ENCODE data around the gene HS3ST2.
A peak's percentile ranks its signal among the peaks of the same experiment; 100 is the strongest.
"Not testable (repeated sequence)": the region's sequence is repeated elsewhere in the genome, so short reads cannot be mapped to it uniquely, and the experiment has no call there.

HS3ST2 gene

DNA sequence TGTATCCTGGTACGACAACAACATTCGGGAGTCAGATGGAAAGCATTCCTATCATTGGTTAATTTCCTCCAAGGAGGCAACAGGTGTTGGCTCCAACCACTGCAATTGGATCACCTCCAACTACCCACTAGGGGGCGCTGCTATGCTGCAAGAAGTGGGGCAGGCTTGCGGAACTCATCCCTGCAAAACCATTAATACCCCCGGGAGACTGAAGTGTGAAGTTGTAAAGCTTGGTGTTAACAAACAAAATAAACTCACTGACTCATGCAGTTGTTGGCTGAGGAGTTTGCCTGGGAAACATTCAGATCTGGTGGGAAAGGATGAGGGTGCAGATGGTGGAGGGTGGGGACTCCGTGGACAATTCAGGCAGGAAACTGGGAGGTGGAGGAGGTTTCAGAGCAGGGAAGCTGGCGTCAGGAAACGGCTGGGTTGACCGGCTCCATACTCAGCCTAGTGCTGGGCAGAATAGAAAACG is 84.9 kb downstream of the HS3ST2 start:
- no peak overlapping the region for H3K4me3 ChIP-seq (replicated peaks in 1 of 2; ENCODE audit: low read depth in 2 of 2, low read length in 2 of 2)
- TF ChIP-seq, protein P1, sequence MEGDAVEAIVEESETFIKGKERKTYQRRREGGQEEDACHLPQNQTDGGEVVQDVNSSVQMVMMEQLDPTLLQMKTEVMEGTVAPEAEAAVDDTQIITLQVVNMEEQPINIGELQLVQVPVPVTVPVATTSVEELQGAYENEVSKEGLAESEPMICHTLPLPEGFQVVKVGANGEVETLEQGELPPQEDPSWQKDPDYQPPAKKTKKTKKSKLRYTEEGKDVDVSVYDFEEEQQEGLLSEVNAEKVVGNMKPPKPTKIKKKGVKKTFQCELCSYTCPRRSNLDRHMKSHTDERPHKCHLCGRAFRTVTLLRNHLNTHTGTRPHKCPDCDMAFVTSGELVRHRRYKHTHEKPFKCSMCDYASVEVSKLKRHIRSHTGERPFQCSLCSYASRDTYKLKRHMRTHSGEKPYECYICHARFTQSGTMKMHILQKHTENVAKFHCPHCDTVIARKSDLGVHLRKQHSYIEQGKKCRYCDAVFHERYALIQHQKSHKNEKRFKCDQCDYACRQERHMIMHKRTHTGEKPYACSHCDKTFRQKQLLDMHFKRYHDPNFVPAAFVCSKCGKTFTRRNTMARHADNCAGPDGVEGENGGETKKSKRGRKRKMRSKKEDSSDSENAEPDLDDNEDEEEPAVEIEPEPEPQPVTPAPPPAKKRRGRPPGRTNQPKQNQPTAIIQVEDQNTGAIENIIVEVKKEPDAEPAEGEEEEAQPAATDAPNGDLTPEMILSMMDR (IDR thresholded peaks at IDR 0.05; ENCODE audit: low read depth, low read length) = peak; percentile 73
- peak; percentile 70 to 81 for DNase-seq (ENCODE audit: low read depth in 2 of 2)

DNA sequence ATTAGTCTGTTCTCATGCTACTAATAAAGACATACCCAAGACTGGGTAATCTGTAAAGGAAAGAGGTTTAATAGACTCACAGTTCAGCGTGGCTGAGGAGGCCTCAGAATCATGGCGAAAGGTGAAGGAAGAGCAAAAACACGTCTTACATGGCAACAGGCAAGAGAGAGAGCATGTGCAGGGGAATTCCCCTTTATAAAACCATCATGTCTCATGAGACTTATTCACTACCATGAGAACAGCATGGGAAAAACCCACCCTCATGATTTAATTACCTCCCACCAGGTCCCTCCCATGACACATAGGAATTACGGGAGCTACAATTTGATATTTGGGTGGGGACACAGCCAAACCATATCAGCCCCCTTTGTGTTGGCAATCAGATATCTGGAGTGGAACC is 85.6 kb downstream of the HS3ST2 start:
- not testable (repeated sequence) for H3K4me3 ChIP-seq (replicated peaks in 1 of 2; ENCODE audit: low read depth in 2 of 2, low read length in 2 of 2)
- peak in 1 of 2 donors; percentile 8 for DNase-seq (ENCODE audit: low read depth in 2 of 2)

DNA sequence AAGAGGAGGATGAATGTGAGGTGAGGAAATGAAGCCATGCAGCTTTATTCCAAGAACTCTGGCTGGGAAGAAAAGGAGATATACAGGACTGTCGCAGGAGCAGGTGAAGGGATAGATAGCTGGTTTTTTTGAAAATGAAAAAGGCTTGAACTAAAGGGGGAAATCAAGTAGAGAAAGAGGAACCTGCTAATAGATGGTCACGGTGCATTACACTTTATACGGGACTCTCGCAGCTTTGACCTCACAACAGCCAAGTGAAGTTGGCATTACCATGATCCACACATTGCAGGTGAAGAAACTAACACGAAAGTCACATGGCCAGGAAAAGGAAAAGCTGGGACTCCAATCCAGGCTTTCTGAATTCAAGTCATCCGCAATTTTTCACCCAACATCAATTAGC is 86.9 kb downstream of the HS3ST2 start:
- no peak overlapping the region for H3K4me3 ChIP-seq (replicated peaks in 1 of 2; ENCODE audit: low read depth in 2 of 2, low read length in 2 of 2)
- TF ChIP-seq, protein P1 (IDR thresholded peaks at IDR 0.05; ENCODE audit: low read depth, low read length) = no peak
- no peak for DNase-seq (ENCODE audit: low read depth in 2 of 2)

DNA sequence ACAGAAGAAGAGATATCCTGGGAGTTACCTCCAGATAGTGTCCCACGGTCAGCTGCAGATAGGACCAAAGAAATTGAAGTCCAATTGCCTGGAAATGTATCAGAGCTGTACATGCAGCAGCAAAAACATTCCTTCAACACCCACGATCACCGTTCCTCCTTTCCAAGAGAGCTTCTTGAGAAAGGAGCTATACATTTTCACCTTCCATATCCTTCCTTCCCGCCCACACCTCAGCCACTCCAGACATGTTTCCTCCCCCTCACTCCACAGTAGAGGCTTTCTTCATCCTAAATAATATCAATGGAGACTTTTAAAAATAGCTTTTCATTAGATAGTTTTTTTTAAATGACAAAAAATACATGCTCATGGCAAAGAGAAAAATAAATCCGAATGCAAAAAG is 87.6 kb downstream of the HS3ST2 start:
- DNase-seq (ENCODE audit: low read depth in 2 of 2) = no peak
- no peak overlapping the region for H3K4me3 ChIP-seq (replicated peaks in 1 of 2; ENCODE audit: low read depth in 2 of 2, low read length in 2 of 2)
- TF ChIP-seq, protein P1 (IDR thresholded peaks at IDR 0.05; ENCODE audit: low read depth, low read length) = no peak

DNA sequence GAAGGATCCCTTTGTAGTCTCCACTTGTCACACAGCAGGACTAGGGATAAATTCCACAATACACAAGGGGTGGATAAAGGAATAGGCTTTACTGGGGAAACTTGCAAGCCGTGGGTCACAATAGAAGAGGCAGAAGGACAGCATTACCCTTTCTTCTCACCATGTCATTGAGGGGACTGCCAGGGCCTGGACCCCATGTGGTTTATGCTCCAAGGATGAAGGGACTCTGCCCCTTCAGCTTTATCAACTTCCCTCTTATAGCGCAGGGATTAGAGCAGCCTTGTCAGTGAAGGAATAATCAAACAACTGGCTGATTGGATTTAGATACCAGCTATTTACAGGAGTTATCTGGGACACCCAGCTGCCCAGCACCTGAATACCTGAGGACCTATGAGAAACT is 89.8 kb downstream of the HS3ST2 start:
- H3K4me3 ChIP-seq (replicated peaks in 1 of 2; ENCODE audit: low read depth in 2 of 2, low read length in 2 of 2) = no peak overlapping the region
- DNase-seq (ENCODE audit: low read depth in 2 of 2) = no peak
- TF ChIP-seq, protein P1 (IDR thresholded peaks at IDR 0.05; ENCODE audit: low read depth, low read length) = no peak

DNA sequence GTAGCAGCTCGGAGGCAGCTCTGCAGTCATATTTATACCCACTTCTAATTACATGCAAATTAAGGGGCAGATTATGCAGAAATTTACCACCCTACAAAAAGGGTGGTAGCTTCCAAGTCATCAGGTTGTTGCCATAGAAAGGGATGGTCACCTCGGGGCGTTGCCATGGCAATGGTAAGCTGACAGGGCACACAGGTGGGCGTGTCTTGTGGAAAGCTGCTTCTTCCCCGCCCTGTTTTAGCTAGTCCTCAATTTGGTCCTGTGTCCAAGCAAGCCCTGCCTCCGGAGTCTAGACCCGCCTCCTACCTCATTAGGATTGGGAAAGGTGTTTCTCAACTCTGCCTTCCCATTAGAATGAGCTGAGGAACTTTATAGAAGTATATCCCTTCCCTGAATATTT is 98.7 kb downstream of the HS3ST2 start:
- no peak for DNase-seq (ENCODE audit: low read depth in 2 of 2)
- TF ChIP-seq, protein P1 (IDR thresholded peaks at IDR 0.05; ENCODE audit: low read depth, low read length) = no peak
- no peak overlapping the region for H3K4me3 ChIP-seq (replicated peaks in 1 of 2; ENCODE audit: low read depth in 2 of 2, low read length in 2 of 2)

DNA sequence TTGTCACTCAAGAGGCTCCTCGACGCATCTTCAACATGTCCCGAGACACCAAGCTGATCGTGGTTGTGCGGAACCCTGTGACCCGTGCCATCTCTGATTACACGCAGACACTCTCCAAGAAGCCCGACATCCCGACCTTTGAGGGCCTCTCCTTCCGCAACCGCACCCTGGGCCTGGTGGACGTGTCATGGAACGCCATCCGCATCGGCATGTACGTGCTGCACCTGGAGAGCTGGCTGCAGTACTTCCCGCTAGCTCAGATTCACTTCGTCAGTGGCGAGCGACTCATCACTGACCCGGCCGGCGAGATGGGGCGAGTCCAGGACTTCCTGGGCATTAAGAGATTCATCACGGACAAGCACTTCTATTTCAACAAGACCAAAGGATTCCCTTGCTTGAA is 101.0 kb downstream of the HS3ST2 start:
- H3K4me3 ChIP-seq (replicated peaks in 1 of 2; ENCODE audit: low read depth in 2 of 2, low read length in 2 of 2) = no peak overlapping the region
- DNase-seq (ENCODE audit: low read depth in 2 of 2) = no peak
- TF ChIP-seq, protein P1 (IDR thresholded peaks at IDR 0.05; ENCODE audit: low read depth, low read length) = no peak
